Endothelial cell of umbilical vein (primary cell): ENCODE measurements around the gene ITPR1. TPM values are rescaled to one million over a fixed set of nuclear protein-coding genes. Genes with fewer than 3 reads are reported as not detected.

Experiments
- BruUV-seq: library from RNA; stranded (reverse); fragments of 400-500 nt; replicated peaks from 2 replicates; lab custom pipeline; 2021; lab: Mats Ljungman, UMichigan
- CTCF ChIA-PET: fragments of 300-600, 350-600 bp; sonication (Branson Sonifier 250); formaldehyde crosslinking; loops from one replicate; lab custom pipeline; 2021; ENCODE audit warnings: antibody characterized with exemption, inconsistent platforms; lab: Charles Lee
- POLR2A ChIA-PET: fragments of 300-600, 350-600 bp; sonication (Branson Sonifier 250); formaldehyde crosslinking; loops from one replicate; lab custom pipeline; 2021; ENCODE audit warnings: antibody characterized with exemption, inconsistent platforms; lab: Charles Lee
- DNase-seq: peaks from one replicate; pipeline ENCODE4 v3.0.0-alpha.2; 2011; ENCODE audit warnings: low read depth, low spot score
- FAIRE-seq: peaks from 2 replicates; lab custom pipeline; 2011; peaks lifted over from hg19 to GRCh38; lab: Jason Lieb, UNC
- H2AFZ ChIP-seq: 2 replicates; pipeline ENCODE4 v1.6.0; 2012; ENCODE audit warnings: low read depth, low read length, control low read depth, inconsistent platforms
- H3K27ac ChIP-seq: 2 replicates; pipeline ENCODE4 v1.5.1; 2011; ENCODE audit warnings: low read depth, mild to moderate bottlenecking, control low read depth, low read length, moderate library complexity; ENCODE audit not compliant: insufficient read depth
- H3K27me3 ChIP-seq, 2 experiments: 2 replicates each; pipeline versions ENCODE4 v1.6.0 to v1.6.1; 2011; ENCODE audit warnings: low read length in 2 of 2, mixed read lengths in 1 of 2; ENCODE audit not compliant: control insufficient read depth in 2 of 2, insufficient read depth in 2 of 2
- H3K36me3 ChIP-seq, 2 experiments: 2 replicates in 1 of 2; 3 replicates in 1 of 2; pipeline ENCODE4 v1.5.1; 2011; ENCODE audit warnings: low read length in 2 of 2, mild to moderate bottlenecking in 1 of 2, moderate library complexity in 1 of 2; ENCODE audit not compliant: control insufficient read depth in 2 of 2, insufficient read depth in 2 of 2; ENCODE audit errors: extremely low read depth in 1 of 2
- H3K4me1 ChIP-seq: 3 replicates; pipeline ENCODE4 v1.5.1; 2011; ENCODE audit warnings: mild to moderate bottlenecking, low read length; ENCODE audit not compliant: control insufficient read depth, insufficient read depth; ENCODE audit errors: extremely low read depth
- H3K4me2 ChIP-seq: 2 replicates; pipeline ENCODE4 v1.6.1; 2011; ENCODE audit warnings: low read length, control low read depth, mixed read lengths; ENCODE audit not compliant: insufficient read depth
- H3K4me3 ChIP-seq, 3 experiments: fragments of 200-600 bp in 1 of 3; sonication (generic), shearing (Covaris generic) in 1 of 3; replicated peaks in 1 of 3; 2 replicates each; pipeline ENCODE4 v1.5.1; 2011 to 2016; ENCODE audit warnings: control low read depth in 3 of 3, low read length in 3 of 3, mild to moderate bottlenecking in 2 of 3, inconsistent platforms in 1 of 3, low read depth in 1 of 3, moderate library complexity in 1 of 3; ENCODE audit not compliant: insufficient read depth in 1 of 3
- H3K79me2 ChIP-seq: 2 replicates; pipeline ENCODE4 v1.6.0; 2012; ENCODE audit warnings: low read length, inconsistent platforms; ENCODE audit not compliant: control insufficient read depth, insufficient read depth
- H3K9ac ChIP-seq: replicated peaks from 2 replicates; pipeline ENCODE3; 2011; ENCODE audit warnings: low read length, control low read depth; ENCODE audit not compliant: insufficient read depth; ENCODE audit errors: extremely low read depth
- H3K9me1 ChIP-seq: replicated peaks from 3 replicates; pipeline ENCODE4 v1.6.0; 2011; ENCODE audit warnings: mild to moderate bottlenecking, low read length; ENCODE audit not compliant: control insufficient read depth, insufficient read depth; ENCODE audit errors: extremely low read depth
- H3K9me3 ChIP-seq: replicated peaks from 2 replicates; pipeline ENCODE4 v1.5.1; 2012; ENCODE audit warnings: low read length, inconsistent platforms; ENCODE audit not compliant: control insufficient read depth, insufficient read depth
- H4K20me1 ChIP-seq: replicated peaks from 2 replicates; pipeline ENCODE3; 2011; ENCODE audit warnings: mild to moderate bottlenecking, low read length; ENCODE audit not compliant: control insufficient read depth, insufficient read depth; ENCODE audit errors: extremely low read depth
- EZH2 ChIP-seq: IDR thresholded peaks from 2 replicates; pipeline ENCODE4 v1.6.1; 2012; ENCODE audit warnings: borderline replicate concordance, low read depth, mild to moderate bottlenecking, moderate library complexity, low read length, inconsistent platforms; ENCODE audit not compliant: severe bottlenecking
- FOS ChIP-seq: IDR thresholded peaks from 2 replicates; pipeline ENCODE4 v1.6.1; 2011; ENCODE audit warnings: mild to moderate bottlenecking, low read length, moderate library complexity, borderline replicate concordance; ENCODE audit not compliant: insufficient read depth
- GATA2 ChIP-seq: IDR thresholded peaks from 2 replicates; pipeline ENCODE4 v1.7.0; 2011; ENCODE audit warnings: low read depth, mild to moderate bottlenecking, moderate library complexity, mixed read lengths, low read length; ENCODE audit not compliant: insufficient read length, insufficient read depth
- JUN ChIP-seq: IDR thresholded peaks from 2 replicates; pipeline ENCODE4 v1.6.1; 2011; ENCODE audit warnings: borderline replicate concordance, low read depth; ENCODE audit not compliant: insufficient read length, insufficient read depth
- MYC ChIP-seq: IDR thresholded peaks from one replicate; pipeline ENCODE4 v1.6.1; 2011; ENCODE audit warnings: mild to moderate bottlenecking, low read depth, low read length
- POLR2A ChIP-seq: IDR thresholded peaks from 2 replicates; pipeline ENCODE4 v1.6.1; 2012; ENCODE audit warnings: low read depth, mild to moderate bottlenecking, control low read depth, low read length
- POLR2AphosphoS5 ChIP-seq: IDR thresholded peaks from 2 replicates; pipeline ENCODE4 v1.6.1; 2012; ENCODE audit warnings: low read depth, mild to moderate bottlenecking, control low read depth, low read length, moderate library complexity; ENCODE audit not compliant: insufficient read depth
- dilution Hi-C: fragments of 300-500 bp; cut with MboI; formaldehyde crosslinking; loops from one replicate; pipeline ENCODE4 v1.15.0; 2019; ENCODE audit warnings: low sequenced_read_pairs; ENCODE audit not compliant: extremely low pct_ligation_motif_present
- intact Hi-C: fragments of 100-400 bp; cut with micrococcal nuclease; formaldehyde crosslinking; loops from one replicate; pipeline ENCODE4 v1.10.0; 2022
- polyA plus RNA-seq, 4 experiments: library from polyadenylated mRNA; depleted of rRNA in 3 of 4; stranded (reverse) in 3 of 4; unstranded in 1 of 4; fragments of >200 nt; gene quantifications; 2 replicates each; pipeline versions ENCODE4 v1.2.1 to v1.2.3, GENCODE V29; 2011 to 2012; ENCODE audit warnings: missing spikeins in 1 of 4
- total RNA-seq: library from RNA; stranded (reverse); gene quantifications from 2 replicates; pipeline ENCODE4 v1.2.3, GENCODE V29; 2021
- TF ChIP-seq, protein P1 (sequence below): IDR thresholded peaks from 2 replicates; pipeline ENCODE4 v1.6.1; 2011; ENCODE audit not compliant: insufficient read depth, insufficient read length
- TF ChIP-seq, protein P2 (sequence below), 2 donors: IDR thresholded peaks; 1 replicate in 1 of 2; 2 replicates in 1 of 2; pipeline ENCODE4 v1.5.1; 2011; ENCODE audit warnings: low read length in 2 of 2, mild to moderate bottlenecking in 2 of 2, moderate library complexity in 2 of 2, control low read depth in 1 of 2, inconsistent platforms in 1 of 2, low read depth in 1 of 2; ENCODE audit not compliant: insufficient read depth in 1 of 2; ENCODE audit errors: extremely low read depth in 1 of 2

Gene ITPR1
- total and polyA plus RNA-seq, 2 donors (not counting 3 experiments of a cell fraction or from before 2014, with no cell fraction given) = 5.1 to 16.1 TPM

DNA sequence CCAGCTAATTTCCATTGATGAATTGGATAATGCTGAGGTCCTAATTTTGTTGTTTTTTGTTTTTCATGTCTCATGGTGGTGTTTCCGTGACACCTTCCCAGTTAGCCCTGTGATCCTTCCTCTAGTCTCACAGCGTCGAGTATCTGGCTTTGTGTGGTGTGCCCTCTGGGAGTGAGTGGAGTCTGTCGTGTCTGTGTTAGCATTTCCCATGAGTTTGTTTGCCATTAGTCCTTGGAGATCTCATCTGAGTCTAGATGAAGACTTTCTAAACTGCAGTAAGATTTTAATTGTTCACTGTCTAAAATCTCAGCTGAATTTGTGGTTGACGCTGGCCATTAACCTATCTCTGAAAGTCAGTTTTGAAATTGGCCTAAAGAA lies 224.2 kb downstream of the ITPR1 start:
- no peaks in the 10 kb centered on the region for H3K4me1 ChIP-seq
- no peak overlapping the region for H3K27ac ChIP-seq
- POLR2A ChIA-PET = no interaction called here
- dilution Hi-C loops (no loop called here), intact Hi-C loops (no loop called here)
- DNase-seq (no peak), FAIRE-seq (no peak)
- H3K4me3 ChIP-seq = no peak overlapping the region
- BruUV-seq = no TSS peak
- H3K9ac ChIP-seq = no peak overlapping the region
- no peaks in the 10 kb centered on the region for H3K9me3 ChIP-seq
- H4K20me1 ChIP-seq = no peaks in the 10 kb centered on the region
- CTCF ChIA-PET = interaction anchor here (8.5 to 8.8 kb wide), 2 partner anchors 263 to 342 kb away, joined by 98 to 284 read pairs; partner anchors contain the start of gene BHLHE40
- no peaks in the 10 kb centered on the region for H3K9me1 ChIP-seq
- no peaks in the 10 kb centered on the region for H3K36me3 ChIP-seq
- no peak overlapping the region for H2AFZ ChIP-seq
- no peaks in the 10 kb centered on the region for H3K79me2 ChIP-seq
- H3K27me3 ChIP-seq = no peaks in the 10 kb centered on the region
- no peak overlapping the region for H3K4me2 ChIP-seq
- TF ChIP-seq FOS = no peak
- TF ChIP-seq, protein P1, sequence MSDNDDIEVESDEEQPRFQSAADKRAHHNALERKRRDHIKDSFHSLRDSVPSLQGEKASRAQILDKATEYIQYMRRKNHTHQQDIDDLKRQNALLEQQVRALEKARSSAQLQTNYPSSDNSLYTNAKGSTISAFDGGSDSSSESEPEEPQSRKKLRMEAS = no peak
- TF ChIP-seq GATA2 = no peak
- TF ChIP-seq, protein P2, sequence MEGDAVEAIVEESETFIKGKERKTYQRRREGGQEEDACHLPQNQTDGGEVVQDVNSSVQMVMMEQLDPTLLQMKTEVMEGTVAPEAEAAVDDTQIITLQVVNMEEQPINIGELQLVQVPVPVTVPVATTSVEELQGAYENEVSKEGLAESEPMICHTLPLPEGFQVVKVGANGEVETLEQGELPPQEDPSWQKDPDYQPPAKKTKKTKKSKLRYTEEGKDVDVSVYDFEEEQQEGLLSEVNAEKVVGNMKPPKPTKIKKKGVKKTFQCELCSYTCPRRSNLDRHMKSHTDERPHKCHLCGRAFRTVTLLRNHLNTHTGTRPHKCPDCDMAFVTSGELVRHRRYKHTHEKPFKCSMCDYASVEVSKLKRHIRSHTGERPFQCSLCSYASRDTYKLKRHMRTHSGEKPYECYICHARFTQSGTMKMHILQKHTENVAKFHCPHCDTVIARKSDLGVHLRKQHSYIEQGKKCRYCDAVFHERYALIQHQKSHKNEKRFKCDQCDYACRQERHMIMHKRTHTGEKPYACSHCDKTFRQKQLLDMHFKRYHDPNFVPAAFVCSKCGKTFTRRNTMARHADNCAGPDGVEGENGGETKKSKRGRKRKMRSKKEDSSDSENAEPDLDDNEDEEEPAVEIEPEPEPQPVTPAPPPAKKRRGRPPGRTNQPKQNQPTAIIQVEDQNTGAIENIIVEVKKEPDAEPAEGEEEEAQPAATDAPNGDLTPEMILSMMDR (IDR thresholded peaks at IDR 0.05; ENCODE audit: extremely low read depth in 1 of 2, insufficient read depth in 1 of 2, low read depth in 1 of 2, low read length in 2 of 2) = no peak
- TF ChIP-seq MYC = no peak
- no peak for TF ChIP-seq JUN
- no peak for TF ChIP-seq POLR2A
- TF ChIP-seq EZH2 = no peak
- TF ChIP-seq POLR2AphosphoS5 = no peak
